GM11168 (cell line): ENCODE measurements around the gene MAGEB4.

Experiments
- in situ Hi-C: fragments of 300-500 bp; cut with MboI; formaldehyde crosslinking; loops from one replicate; pipeline ENCODE4 v1.12.0; 2022; ENCODE audit warnings: low sequenced_read_pairs; ENCODE audit not compliant: unreplicated experiment

Gene MAGEB4

GRCh38 chrX:30282527-30282926 lies 40.7 kb downstream of the MAGEB4 start:
- in situ Hi-C loops: loop anchor here (25.0 kb wide), 1 partner anchor 205 kb away; no protein-coding TSS in a partner anchor

GRCh38 chrX:30283456-30284200 lies 41.8 kb downstream of the MAGEB4 start:
- in situ Hi-C loops: loop anchor here (25.0 kb wide), 1 partner anchor 204 kb away; no protein-coding TSS in a partner anchor
